Inflammatory macrophage (primary cell): ENCODE data around the gene TMEM163.
A peak's percentile ranks its signal among the peaks of the same experiment; 100 is the strongest.
"Not testable (repeated sequence)": the region's sequence is repeated elsewhere in the genome, so short reads cannot be mapped to it uniquely, and the experiment has no call there.

Experiments
- DNase-seq, 2 donors: peaks; one replicate each; pipeline ENCODE4 v3.0.0-alpha.2; 2020 to 2022
- total RNA-seq, 18 experiments: gene quantifications; one replicate each; lab custom pipeline; 2026; ENCODE audit warnings: mixed read lengths in 6 of 18, inconsistent platforms in 2 of 18; lab: John Stamatoyannopoulos, UW

The TMEM163 gene
- total RNA-seq: 0.03 to 3.5 (median 1.1) reads per million in 18 experiments

GRCh38 chr2:134718817-134719814 lies at the start of gene TMEM163:
TSS of gene TMEM163 (minus strand) at chr2:134719000.
- DNase-seq: peak in 1 of 2 donors; percentile 20

GRCh38 chr2:134766583-134766982 lies 47.8 kb upstream of the TMEM163 start:
- no peak for DNase-seq

GRCh38 chr2:134765987-134766386 lies 47.2 kb upstream of the TMEM163 start:
- DNase-seq: no peak

DNA sequence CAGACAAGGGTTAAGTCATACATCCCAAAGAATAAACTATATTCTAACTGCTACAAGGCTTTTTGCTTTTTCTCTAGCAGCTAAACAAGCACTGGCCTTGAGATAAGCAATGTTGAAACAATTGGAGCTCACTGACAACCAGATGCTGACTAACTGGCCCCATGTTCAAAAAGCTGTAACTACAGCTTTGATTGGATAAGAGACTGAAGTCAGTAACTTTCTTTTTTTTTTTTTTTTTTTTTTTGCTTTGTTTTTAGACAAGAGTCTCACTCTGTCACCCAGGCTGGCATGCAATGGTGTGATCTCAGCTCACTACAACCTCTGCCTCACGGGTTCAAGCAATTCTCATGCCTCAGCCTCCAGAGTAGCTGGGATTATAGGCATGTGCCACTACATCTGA lies 45.4 kb upstream of the TMEM163 start:
- no peak for DNase-seq

DNA sequence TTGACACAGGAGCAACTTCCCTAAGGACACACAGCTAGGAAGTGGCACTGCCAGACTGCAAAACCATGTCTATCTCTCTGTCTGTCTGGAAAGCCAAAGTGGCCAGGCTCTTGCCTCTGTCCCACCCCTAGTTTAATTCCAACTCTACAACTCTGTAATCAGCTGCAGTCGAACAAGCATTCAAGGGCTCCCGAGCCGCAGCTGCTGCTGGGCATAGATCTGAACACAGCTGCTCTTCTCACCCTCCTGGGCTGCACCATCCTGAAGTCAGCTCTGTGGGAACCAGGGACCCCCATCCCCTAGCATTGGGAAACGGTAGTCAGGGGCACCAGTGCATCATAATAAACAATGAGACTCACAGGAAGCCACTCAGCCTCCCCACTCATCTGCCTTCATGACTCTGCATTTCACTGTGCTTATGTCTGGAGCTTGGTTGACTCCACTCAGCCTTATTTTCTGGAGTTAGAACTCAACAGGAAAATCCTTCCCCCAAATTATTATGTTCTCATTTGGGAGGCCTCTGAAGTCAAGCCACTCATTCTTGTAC lies 44.4 kb upstream of the TMEM163 start:
- no peak for DNase-seq

GRCh38 chr2:134762508-134762907 lies 43.7 kb upstream of the TMEM163 start:
- no peak for DNase-seq

GRCh38 chr2:134760385-134760784 lies 41.6 kb upstream of the TMEM163 start:
- no peak for DNase-seq

DNA sequence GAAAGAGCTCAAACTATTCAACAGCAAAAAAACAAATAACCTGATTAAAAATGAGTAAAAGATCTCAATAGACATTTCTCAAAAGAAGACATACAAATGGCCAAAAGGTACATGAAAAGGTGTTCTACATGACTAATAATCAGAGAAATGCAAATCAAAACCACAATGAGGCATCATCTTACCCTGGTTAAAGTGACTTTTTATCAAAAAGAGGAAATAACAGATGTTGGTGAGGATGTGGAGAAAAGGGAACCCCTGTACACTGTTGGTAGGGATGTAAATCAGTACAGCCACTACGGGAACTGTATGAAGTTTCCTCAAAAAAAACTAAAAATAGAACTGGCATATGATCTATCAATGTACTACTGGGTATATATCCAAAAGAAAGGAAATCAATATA lies 39.8 kb upstream of the TMEM163 start:
- DNase-seq: peak; percentile 69 to 87

DNA sequence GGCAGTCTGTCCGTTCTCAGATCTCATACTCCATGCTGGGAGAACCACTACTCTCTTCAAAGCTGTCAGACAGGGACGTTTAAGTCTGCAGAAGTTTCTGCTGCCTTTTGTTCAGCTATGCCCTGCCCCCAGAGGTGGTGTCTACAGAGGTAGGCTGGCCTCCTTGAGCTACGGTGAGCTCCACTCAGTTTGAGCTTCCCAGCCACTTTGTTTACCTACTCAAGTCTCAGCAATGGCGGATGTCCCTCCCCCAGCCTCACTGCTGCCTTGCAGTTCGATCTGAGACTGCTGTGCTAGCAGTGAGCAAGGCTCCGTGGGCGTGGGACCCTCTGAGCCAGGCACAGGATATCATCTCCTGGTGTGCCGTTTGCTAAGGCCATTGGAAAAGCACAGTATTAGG lies 33.2 kb upstream of the TMEM163 start:
- DNase-seq: not testable (repeated sequence)

DNA sequence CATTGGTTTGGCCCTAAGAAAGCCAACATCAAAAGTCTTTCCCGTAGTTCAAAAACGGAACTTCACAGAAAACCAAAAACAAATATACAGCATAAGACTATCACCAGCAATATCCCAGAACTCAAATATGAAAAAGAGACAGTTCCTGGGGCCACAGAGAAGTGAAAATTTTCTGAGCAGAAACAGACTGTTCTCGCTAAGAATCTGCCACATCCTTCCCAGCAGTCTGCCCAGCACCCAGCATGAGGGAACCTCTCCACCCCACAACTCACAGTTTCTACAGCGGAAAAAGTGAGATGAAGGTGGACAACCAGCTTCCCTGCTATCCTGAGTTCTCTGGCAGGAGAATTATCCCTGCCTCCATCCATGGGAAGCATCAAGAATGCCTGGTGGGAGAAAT lies 26.7 kb upstream of the TMEM163 start:
- no peak for DNase-seq

DNA sequence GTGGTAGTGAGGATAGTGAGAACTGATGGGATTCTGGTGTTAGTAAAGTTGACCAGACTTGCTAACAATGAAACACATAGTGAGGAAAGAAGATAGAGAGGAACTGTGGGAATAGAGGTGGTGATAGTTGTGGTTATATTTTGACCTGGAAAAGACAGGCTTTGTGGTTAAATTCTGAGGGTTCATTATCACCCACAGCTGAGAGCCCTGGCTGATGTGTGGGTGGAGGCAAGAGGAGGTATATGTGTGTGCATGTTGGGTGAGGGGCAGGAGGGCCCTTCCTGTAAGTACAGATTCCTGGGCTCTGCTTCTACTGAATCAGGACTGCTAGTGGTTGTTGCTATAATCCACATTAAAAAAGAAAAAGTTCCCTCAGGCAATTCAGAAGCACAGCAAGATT lies 26.2 kb upstream of the TMEM163 start:
- DNase-seq: no peak

DNA sequence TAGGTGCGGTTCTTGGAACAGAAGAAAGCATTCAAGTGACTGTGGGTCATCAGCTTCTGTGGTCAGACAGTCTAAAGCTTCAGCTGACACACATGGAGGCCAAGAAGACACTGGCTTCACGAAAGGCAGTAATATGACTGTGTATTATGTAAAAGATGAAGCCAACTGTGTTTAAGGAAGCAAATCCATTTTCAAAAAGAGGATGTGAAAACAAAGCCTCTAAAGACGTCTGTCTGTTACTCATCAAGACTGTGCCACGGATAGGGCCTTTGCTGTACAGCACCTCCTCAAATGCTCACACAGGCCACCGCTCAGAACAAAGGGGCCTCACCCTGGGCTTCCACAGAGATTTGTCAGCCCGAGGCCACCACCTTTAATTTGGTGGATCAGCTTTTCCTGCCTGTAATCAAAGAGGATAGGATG lies 21.1 kb upstream of the TMEM163 start:
- peak; percentile 98 for DNase-seq

DNA sequence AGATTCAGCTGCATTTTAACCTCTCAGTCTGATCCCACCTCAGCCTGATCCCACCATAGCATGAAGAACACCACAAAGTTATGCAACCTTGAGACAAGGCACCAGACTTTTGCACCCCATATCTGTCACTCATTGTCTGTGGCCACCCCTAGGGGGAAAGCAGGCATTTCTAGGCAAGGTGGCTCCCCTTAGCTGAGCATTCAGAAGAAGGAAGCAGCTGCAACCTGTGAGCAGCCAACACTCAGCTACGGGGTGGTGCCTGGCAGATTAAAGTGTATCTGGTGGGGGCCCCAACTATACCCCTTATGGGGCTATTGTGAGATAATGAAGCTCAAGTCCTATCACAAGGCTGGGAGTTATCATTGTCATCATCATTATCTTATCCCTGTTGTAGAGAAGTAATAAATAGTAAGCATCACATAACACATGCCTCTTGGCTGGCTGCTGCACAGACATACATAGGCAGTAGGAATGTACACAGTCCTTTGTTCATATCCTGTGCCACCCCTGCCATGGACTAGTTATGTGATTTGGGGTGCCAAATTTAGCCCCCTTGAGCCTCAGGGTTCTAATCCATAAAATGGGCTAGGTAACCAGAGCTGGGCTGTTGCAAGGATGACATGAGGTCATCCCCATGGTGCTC lies 20.6 kb upstream of the TMEM163 start:
- DNase-seq: no peak

DNA sequence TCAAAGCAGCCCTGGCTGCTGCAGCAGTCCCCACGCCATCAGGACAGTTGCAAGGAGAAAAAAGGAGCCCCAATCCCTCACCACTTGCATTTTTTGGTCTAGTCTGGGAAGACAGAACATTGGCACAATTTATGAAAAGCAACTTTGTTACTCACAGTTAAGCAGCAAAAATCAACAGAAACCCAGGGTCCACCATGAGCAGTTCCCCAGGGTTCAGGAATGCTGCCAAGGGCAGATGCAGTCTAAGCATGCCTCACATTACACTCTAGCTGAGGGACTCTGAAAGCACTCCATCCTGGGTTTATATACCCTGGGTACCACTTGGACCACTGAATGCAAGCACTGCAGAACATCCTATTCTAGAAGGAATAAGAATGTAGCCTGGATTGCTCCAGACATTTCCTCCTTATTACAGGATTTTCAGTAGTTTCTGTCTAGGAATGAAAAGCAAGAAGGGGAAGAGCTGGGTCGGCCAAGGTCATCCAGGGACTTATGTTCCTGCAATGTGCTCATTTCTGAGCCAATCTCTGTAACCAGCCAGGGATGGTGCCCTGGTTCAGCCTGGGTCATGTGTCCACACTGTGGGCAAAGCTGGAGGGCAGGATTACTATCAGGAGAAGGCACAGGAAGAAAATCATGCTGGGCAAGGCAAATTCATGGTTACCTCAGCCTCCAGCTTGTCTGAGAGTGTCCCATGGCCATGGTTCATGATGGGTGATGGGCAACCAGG lies 19.5 kb upstream of the TMEM163 start:
- peak; percentile 63 to 77 for DNase-seq

- DNase-seq: no peak
Observed at GRCh38 chr2:134737671-134738070, 18.9 kb upstream of the TMEM163 start.

DNA sequence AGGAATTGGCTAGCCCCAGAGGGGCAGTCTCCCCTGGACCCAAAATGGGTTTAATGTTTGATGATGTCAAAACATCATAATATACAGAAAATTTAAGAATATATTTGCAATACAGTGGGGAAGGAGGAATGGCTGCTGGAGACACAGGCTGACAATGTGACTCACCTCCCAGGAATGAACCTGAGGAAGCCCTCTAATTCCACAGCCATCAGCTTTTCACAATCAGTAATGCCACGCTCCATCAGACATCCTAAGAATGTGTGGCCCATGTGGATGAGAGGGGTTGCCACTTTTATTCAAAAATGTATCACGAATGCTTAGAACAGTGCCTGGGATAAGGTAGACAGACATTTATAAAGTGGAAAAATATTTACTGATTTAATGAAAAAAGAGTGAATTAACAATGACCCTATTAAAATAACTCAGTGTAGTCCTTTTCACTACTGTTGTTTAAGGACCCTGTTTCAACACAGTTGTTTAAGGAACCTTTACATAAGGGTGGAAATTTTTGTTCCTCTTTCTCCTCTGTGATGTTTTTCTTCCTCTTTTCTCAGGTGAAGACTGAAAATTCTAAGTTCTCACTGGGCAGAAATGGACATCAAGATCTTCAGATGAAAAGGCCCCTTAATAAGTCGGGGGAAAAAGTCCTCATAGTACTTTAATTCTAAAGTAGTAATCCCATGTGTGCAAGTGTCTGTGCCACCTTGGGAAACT lies 17.5 kb upstream of the TMEM163 start:
- peak; percentile 57 to 80 for DNase-seq

- DNase-seq: no peak
Observed at GRCh38 chr2:134728163-134728562, 9.4 kb upstream of the TMEM163 start.

DNA sequence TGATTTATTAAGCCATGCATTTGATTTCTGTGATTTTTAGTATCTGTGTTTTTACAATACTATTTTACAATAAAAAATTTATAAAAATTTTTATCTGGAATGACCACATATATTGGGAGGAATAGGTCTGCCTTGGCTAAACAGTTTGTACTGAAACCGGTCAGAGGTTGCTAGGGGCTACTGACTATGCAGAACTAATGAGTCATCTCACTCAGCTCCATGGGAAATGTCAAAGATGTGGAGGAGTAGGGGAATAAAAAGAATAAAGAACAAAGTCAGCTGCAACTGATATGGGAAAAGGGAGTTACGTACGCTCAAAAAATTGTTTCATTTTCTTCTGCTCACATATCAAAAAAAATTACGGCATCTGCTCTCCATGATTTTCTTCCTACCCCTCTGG lies 8.6 kb upstream of the TMEM163 start:
- peak; percentile 22 to 44 for DNase-seq

- no peak for DNase-seq
Observed at GRCh38 chr2:134726645-134727044, 7.8 kb upstream of the TMEM163 start.

- no peak for DNase-seq
Observed at GRCh38 chr2:134725876-134726275, 7.1 kb upstream of the TMEM163 start.

DNA sequence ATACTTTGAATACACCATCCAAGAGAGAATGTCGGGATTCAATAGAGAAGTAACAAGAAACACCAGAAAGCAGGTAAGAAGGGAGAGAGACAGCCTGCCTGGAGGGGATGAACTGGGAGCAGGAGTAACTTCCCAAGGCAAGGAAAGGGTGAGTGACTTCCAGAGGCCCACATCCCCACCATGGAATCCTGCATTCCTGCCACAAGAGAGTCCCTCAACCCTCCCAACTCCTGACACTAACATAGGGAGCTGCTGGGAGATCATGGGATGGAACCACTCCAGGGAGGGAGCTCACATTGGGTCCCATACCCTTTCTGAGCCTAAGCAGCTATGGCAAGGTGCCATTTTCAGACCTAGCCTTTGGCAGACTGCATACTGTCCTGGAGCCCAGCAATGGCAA lies 5.5 kb upstream of the TMEM163 start:
- DNase-seq: no peak

DNA sequence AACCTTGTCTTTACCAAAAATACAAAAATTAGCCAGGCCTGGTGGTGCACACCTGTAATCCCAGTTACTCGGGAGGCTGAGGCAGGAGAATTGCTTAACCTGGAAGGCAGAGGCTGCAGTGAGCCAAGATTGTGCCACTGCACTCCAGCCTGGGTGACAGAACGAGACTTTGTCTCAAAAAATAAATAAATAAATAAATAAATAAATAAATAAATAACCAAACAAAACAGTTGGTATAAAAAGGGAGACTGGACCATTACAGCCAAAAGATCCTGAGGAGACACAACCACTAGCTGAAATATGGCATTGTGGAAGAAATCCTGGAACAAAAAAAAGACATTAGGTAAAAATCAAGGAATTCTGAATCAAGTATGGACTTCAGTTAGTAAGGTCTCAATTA lies 4.9 kb upstream of the TMEM163 start:
- DNase-seq: not testable (repeated sequence)
